HCT116 (cell line): ENCODE results near the gene INCENP. TPM values are rescaled to one million over a fixed set of nuclear protein-coding genes. Genes with fewer than 3 reads are reported as not detected.
"Not testable (repeated sequence)": the region's sequence is repeated elsewhere in the genome, so short reads cannot be mapped to it uniquely, and the experiment has no call there.

ENCODE experiments used
- ATAC-seq: fragments of 200-7000 bp; cut with Tn5 transposase; 2 replicates; pipeline ENCODE4 v1.9.1; 2020; ENCODE audit warnings: mild to moderate bottlenecking, moderate library complexity
- BruUV-seq: library from RNA; stranded (reverse); fragments of 400-500 nt; replicated peaks from 2 replicates; lab custom pipeline; 2021; lab: Mats Ljungman, UMichigan
- CTCF ChIA-PET: fragments of 300-600 bp; sonication (Branson Sonifier 250); formaldehyde crosslinking; loops from one replicate; lab custom pipeline; 2021; ENCODE audit warnings: antibody characterized with exemption; lab: Charles Lee
- POLR2A ChIA-PET: fragments of 300-600, 350-600 bp; sonication (Branson Sonifier 250); formaldehyde crosslinking; loops from one replicate; lab custom pipeline; 2021; ENCODE audit warnings: antibody characterized with exemption; lab: Charles Lee
- RAD21 ChIA-PET, 2 experiments: fragments of 300-600 bp; sonication (Branson Sonifier 250); formaldehyde crosslinking; loops; one replicate each; lab custom pipeline; 2023; ENCODE audit warnings: low total read pairs in 2 of 2; ENCODE audit not compliant: uncharacterized antibody in 2 of 2, unreplicated experiment in 2 of 2, low non-redundant PET in 1 of 2; lab: Charles Lee
- DNase-seq: peaks from one replicate; pipeline ENCODE4 v3.0.0-alpha.2; 2010; ENCODE audit warnings: low read depth, low spot score
- H2AFZ ChIP-seq: fragments of 200-600 bp; shearing (Covaris generic), sonication (generic); 2 replicates; pipeline ENCODE4 v1.6.1; 2017; ENCODE audit warnings: low read depth, mixed run types, mixed read lengths, antibody characterized with exemption, low read length; ENCODE audit not compliant: poor library complexity, severe bottlenecking
- H3K27ac ChIP-seq: 2 replicates; pipeline ENCODE4 v1.5.1; 2012; ENCODE audit warnings: low read depth, low read length
- H3K27me3 ChIP-seq: fragments of 200-600 bp; sonication (generic); 2 replicates; pipeline ENCODE4 v1.6.1; 2016; ENCODE audit warnings: mixed run types, low read length, mixed read lengths; ENCODE audit not compliant: insufficient read depth
- H3K36me3 ChIP-seq, 2 experiments: fragments of 200-500 bp in 1 of 2; fragments of 200-600 bp in 1 of 2; sonication (Bioruptor generic) in 1 of 2; sonication (generic) in 1 of 2; 2 replicates each; pipeline versions ENCODE4 v1.5.1 to v1.6.1; 2014 to 2016; ENCODE audit warnings: low read length in 2 of 2, inconsistent platforms in 1 of 2, mixed read lengths in 1 of 2, mixed run types in 1 of 2; ENCODE audit not compliant: insufficient read depth in 2 of 2, control insufficient read depth in 1 of 2
- H3K4me1 ChIP-seq, 2 experiments: fragments of 200-600 bp in 1 of 2; sonication (generic) in 1 of 2; 2 replicates each; pipeline versions ENCODE4 v1.5.1 to v1.6.1; 2012 to 2017; ENCODE audit warnings: low read length in 2 of 2, inconsistent platforms in 1 of 2, mild to moderate bottlenecking in 1 of 2, mixed read lengths in 1 of 2, mixed run types in 1 of 2, moderate library complexity in 1 of 2; ENCODE audit not compliant: insufficient read depth in 2 of 2, control insufficient read depth in 1 of 2
- H3K4me2 ChIP-seq: fragments of 200-600 bp; sonication (generic); 2 replicates; pipeline ENCODE4 v1.6.1; 2017; ENCODE audit warnings: mixed run types, low read length, mixed read lengths
- H3K4me3 ChIP-seq, 2 experiments: fragments of 200-600 bp in 1 of 2; sonication (generic) in 1 of 2; replicated peaks in 1 of 2; 2 replicates each; pipeline ENCODE4 v1.5.1; 2011 to 2016; ENCODE audit warnings: low read length in 2 of 2, control low read depth in 1 of 2, low read depth in 1 of 2, mild to moderate bottlenecking in 1 of 2, mixed read lengths in 1 of 2, mixed run types in 1 of 2
- H3K79me2 ChIP-seq: fragments of 200-600 bp; sonication (generic); 2 replicates; pipeline ENCODE4 v1.6.1; 2017; ENCODE audit warnings: mild to moderate bottlenecking, mixed run types, low read length, moderate library complexity, mixed read lengths; ENCODE audit not compliant: insufficient read depth
- H3K9ac ChIP-seq: fragments of 200-600 bp; sonication (generic); 2 replicates; pipeline ENCODE4 v1.6.1; 2016; ENCODE audit warnings: low read length, mixed read lengths
- H3K9me2 ChIP-seq: fragments of 200-600 bp; sonication (generic), shearing (Covaris generic); 2 replicates; pipeline ENCODE4 v1.6.1; 2017; ENCODE audit warnings: mixed run types, mild to moderate bottlenecking, moderate library complexity; ENCODE audit not compliant: insufficient read depth
- H3K9me3 ChIP-seq, 2 experiments: fragments of 200-500 bp in 1 of 2; fragments of 200-600 bp in 1 of 2; sonication (Bioruptor generic) in 1 of 2; sonication (generic) in 1 of 2; 2 replicates each; pipeline ENCODE4 v1.6.1; 2014 to 2017; ENCODE audit warnings: low read length in 2 of 2, mixed read lengths in 2 of 2, inconsistent platforms in 1 of 2, low read depth in 1 of 2, mild to moderate bottlenecking in 1 of 2, mixed run types in 1 of 2, moderate library complexity in 1 of 2; ENCODE audit not compliant: control insufficient read depth in 1 of 2, insufficient read depth in 1 of 2
- H4K20me1 ChIP-seq: fragments of 200-600 bp; sonication (generic), shearing (Covaris generic); 2 replicates; pipeline ENCODE4 v1.6.1; 2017; ENCODE audit warnings: mixed run types, mild to moderate bottlenecking, moderate library complexity; ENCODE audit not compliant: insufficient read depth
- CBX3 ChIP-seq: IDR thresholded peaks from 2 replicates; pipeline ENCODE4 v1.6.1; 2012; ENCODE audit warnings: low read depth
- CEBPB ChIP-seq: IDR thresholded peaks from 2 replicates; pipeline ENCODE4 v1.6.1; 2012; ENCODE audit warnings: low read depth
- CTCF ChIP-seq, 3 experiments: fragments of 200-600 bp in 1 of 3; sonication (generic) in 1 of 3; IDR thresholded peaks in 2 of 3; conservative IDR thresholded peaks in 1 of 3; 2 replicates each; pipeline ENCODE4 v1.5.1; 2012 to 2017; ENCODE audit warnings: low read depth in 2 of 3, low read length in 2 of 3, antibody characterized with exemption in 1 of 3, borderline replicate concordance in 1 of 3, control low read depth in 1 of 3, mild to moderate bottlenecking in 1 of 3, mixed read lengths in 1 of 3, mixed run types in 1 of 3, moderate library complexity in 1 of 3; ENCODE audit not compliant: insufficient read depth in 1 of 3
- EGR1 ChIP-seq: IDR thresholded peaks from 2 replicates; pipeline ENCODE4 v1.6.1; 2012; ENCODE audit warnings: low read depth
- ELF1 ChIP-seq: IDR thresholded peaks from 2 replicates; pipeline ENCODE4 v1.6.1; 2012; ENCODE audit warnings: low read depth, borderline replicate concordance
- EZH2 ChIP-seq: fragments of 200-600 bp; sonication (generic); IDR thresholded peaks from 2 replicates; pipeline ENCODE4 v1.6.1; 2017; ENCODE audit warnings: antibody characterized with exemption, mixed run types
- FOSL1 ChIP-seq: IDR thresholded peaks from 2 replicates; pipeline ENCODE4 v1.6.1; 2012; ENCODE audit warnings: low read depth
- JUND ChIP-seq: IDR thresholded peaks from 2 replicates; pipeline ENCODE4 v1.6.1; 2012
- POLR2A ChIP-seq: IDR thresholded peaks from 2 replicates; pipeline ENCODE4 v1.7.0; 2011; ENCODE audit warnings: borderline replicate concordance; ENCODE audit not compliant: insufficient read depth, insufficient read length; ENCODE audit errors: extremely low read depth
- POLR2AphosphoS5 ChIP-seq: IDR thresholded peaks from 2 replicates; pipeline ENCODE4 v1.6.1; 2011; ENCODE audit warnings: mild to moderate bottlenecking, low read depth, low read length, moderate library complexity
- RAD21 ChIP-seq: IDR thresholded peaks from 2 replicates; pipeline ENCODE4 v1.6.1; 2012; ENCODE audit warnings: low read depth, mild to moderate bottlenecking
- SP1 ChIP-seq: IDR thresholded peaks from 2 replicates; pipeline ENCODE4 v1.6.1; 2012; ENCODE audit warnings: low read depth
- SRF ChIP-seq: IDR thresholded peaks from 2 replicates; pipeline ENCODE4 v1.6.1; 2012; ENCODE audit warnings: low read depth
- TCF7L2 ChIP-seq: IDR thresholded peaks from 2 replicates; pipeline ENCODE4 v1.7.0; 2011; ENCODE audit warnings: borderline replicate concordance, inconsistent platforms; ENCODE audit not compliant: insufficient read depth, insufficient read length; ENCODE audit errors: extremely low read depth
- YY1 ChIP-seq: IDR thresholded peaks from 2 replicates; pipeline ENCODE4 v1.6.1; 2011; ENCODE audit warnings: low read length, low read depth, moderate library complexity, mild to moderate bottlenecking; ENCODE audit not compliant: insufficient replicate concordance; ENCODE audit errors: extremely low read depth
- ZBTB33 ChIP-seq: IDR thresholded peaks from 2 replicates; pipeline ENCODE4 v1.6.1; 2011; ENCODE audit warnings: mild to moderate bottlenecking, low read length, moderate library complexity; ENCODE audit not compliant: insufficient replicate concordance; ENCODE audit errors: extremely low read depth
- ZFX ChIP-seq: fragments of 450-650 bp; IDR thresholded peaks from 2 replicates; pipeline ENCODE4 v1.6.1; 2017
- ZNF274 ChIP-seq: fragments of 200-500 bp; sonication (Bioruptor generic); IDR thresholded peaks from 2 replicates; pipeline ENCODE4 v1.6.1; 2014; ENCODE audit warnings: mild to moderate bottlenecking, low read depth, low read length, inconsistent platforms
- intact Hi-C: fragments of 100-400 bp; cut with micrococcal nuclease; formaldehyde crosslinking; loops from 2 replicates; pipeline ENCODE4 v1.10.0; 2022
- total RNA-seq: library from RNA; stranded (reverse); gene quantifications from one replicate; pipeline ENCODE4 v1.2.1, GENCODE V29; 2021; ENCODE audit not compliant: unreplicated experiment
- TF ChIP-seq, protein P1 (sequence below): IDR thresholded peaks from 2 replicates; pipeline ENCODE4 v1.6.1; 2012
- TF ChIP-seq, protein P2 (sequence below): IDR thresholded peaks from 2 replicates; pipeline ENCODE4 v1.6.1; 2012

INCENP gene
- total RNA-seq, 1 experiment from 2014 or later = 118 TPM

- CTCF ChIA-PET, DNase-seq, H3K79me2 ChIP-seq, intact Hi-C loops, BruUV-seq, H3K4me2 ChIP-seq, H3K9me2 ChIP-seq, POLR2A ChIA-PET, RAD21 ChIA-PET, H3K27ac ChIP-seq, ATAC-seq, H3K4me3 ChIP-seq, H2AFZ ChIP-seq, H3K36me3 ChIP-seq, H4K20me1 ChIP-seq, H3K4me1 ChIP-seq, H3K9me3 ChIP-seq, H3K9ac ChIP-seq: not testable (repeated sequence)
- peaks cover 45% of the 10 kb centered on the region for H3K27me3 ChIP-seq
These were observed 71.2 kb downstream of the INCENP start for GRCh38 chr11:62195010-62195409.

DNA sequence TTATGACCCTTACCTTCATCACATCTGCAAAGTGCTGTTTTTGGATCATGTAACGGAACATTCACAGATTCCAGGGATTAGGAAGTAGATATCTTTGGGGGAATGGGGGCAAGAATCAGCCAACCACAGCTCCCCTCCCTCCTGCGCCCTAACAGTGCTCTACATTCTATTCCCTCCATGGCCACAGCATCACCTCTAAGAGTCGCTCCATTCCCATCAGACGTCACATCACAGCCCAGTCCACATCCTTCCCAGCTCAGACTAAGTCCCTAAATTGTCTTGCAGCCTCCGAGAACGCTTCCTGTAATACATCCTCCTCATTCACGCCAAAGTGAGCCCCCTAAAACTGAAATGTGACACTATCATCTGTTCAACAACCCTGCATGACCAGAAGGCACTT lies 72.1 kb downstream of the INCENP start:
- no peaks in the 10 kb centered on the region for H4K20me1 ChIP-seq
- no peaks in the 10 kb centered on the region for H3K9me3 ChIP-seq
- H3K27ac ChIP-seq = no peak overlapping the region
- POLR2A ChIA-PET = no interaction called here
- H3K4me2 ChIP-seq = no peak overlapping the region
- H3K36me3 ChIP-seq = no peaks in the 10 kb centered on the region
- H3K4me1 ChIP-seq = no peaks in the 10 kb centered on the region
- TF ChIP-seq EZH2 (no peak), CBX3 (no peak), ELF1 (no peak), POLR2AphosphoS5 (no peak), EGR1 (no peak), POLR2A (no peak), ZBTB33 (no peak), RAD21 (no peak), JUND (no peak), FOSL1 (no peak), YY1 (no peak), ZNF274 (no peak), SRF (no peak), CEBPB (no peak), ZFX (no peak), SP1 (no peak), TCF7L2 (no peak), CTCF (IDR thresholded peaks at IDR 0.05 in 2 of 3, conservative IDR thresholded peaks at IDR 0.05 in 1 of 3; ENCODE audit: borderline replicate concordance in 1 of 3, insufficient read depth in 1 of 3, low read depth in 2 of 3, low read length in 2 of 3) (no peak)
- TF ChIP-seq, protein P1, sequence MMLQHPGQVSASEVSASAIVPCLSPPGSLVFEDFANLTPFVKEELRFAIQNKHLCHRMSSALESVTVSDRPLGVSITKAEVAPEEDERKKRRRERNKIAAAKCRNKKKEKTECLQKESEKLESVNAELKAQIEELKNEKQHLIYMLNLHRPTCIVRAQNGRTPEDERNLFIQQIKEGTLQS = no peak
- TF ChIP-seq, protein P2, sequence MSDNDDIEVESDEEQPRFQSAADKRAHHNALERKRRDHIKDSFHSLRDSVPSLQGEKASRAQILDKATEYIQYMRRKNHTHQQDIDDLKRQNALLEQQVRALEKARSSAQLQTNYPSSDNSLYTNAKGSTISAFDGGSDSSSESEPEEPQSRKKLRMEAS = no peak
- TF ChIP-seq, all 23 proteins: peak for 0
- intact Hi-C loops = no loop called here
- ChIA-PET RAD21 (no interaction called here), CTCF (no interaction called here)
- ATAC-seq (no peak), DNase-seq (no peak)
- H2AFZ ChIP-seq = no peak overlapping the region
- BruUV-seq = no TSS peak
- no peaks in the 10 kb centered on the region for H3K9me2 ChIP-seq
- H3K27me3 ChIP-seq = peaks cover 36% of the 10 kb centered on the region
- no peaks in the 10 kb centered on the region for H3K79me2 ChIP-seq
- no peak overlapping the region for H3K4me3 ChIP-seq
- H3K9ac ChIP-seq = no peak overlapping the region
